IPS-20b (cell line): ENCODE measurements around the gene ALPK3.

Source experiments
- H3K27ac ChIP-seq: one replicate; pipeline ENCODE4 v1.5.1; 2013; ENCODE audit warnings: low read length
- H3K27me3 ChIP-seq: 2 replicates; pipeline ENCODE4 v1.6.1; 2013; ENCODE audit warnings: mild to moderate bottlenecking, low read length, inconsistent platforms; ENCODE audit not compliant: insufficient read depth
- H3K36me3 ChIP-seq: 2 replicates; pipeline ENCODE4 v1.6.1; 2013; ENCODE audit warnings: low read depth, mild to moderate bottlenecking, inconsistent platforms, low read length, moderate library complexity; ENCODE audit not compliant: insufficient read depth
- H3K4me1 ChIP-seq: 2 replicates; pipeline ENCODE4 v1.6.1; 2013; ENCODE audit warnings: mild to moderate bottlenecking, control low read depth, inconsistent platforms, low read length, moderate library complexity; ENCODE audit not compliant: insufficient read depth
- H3K4me3 ChIP-seq: 2 replicates; pipeline ENCODE4 v1.5.1; 2013; ENCODE audit warnings: mild to moderate bottlenecking, low read length, inconsistent platforms
- H3K9ac ChIP-seq: 2 replicates; pipeline ENCODE4 v1.6.1; 2013; ENCODE audit warnings: low read depth, mild to moderate bottlenecking, inconsistent platforms, low read length, moderate library complexity
- H3K9me3 ChIP-seq: 2 replicates; pipeline ENCODE4 v1.6.1; 2013; ENCODE audit warnings: mild to moderate bottlenecking, low read depth, low read length, inconsistent platforms; ENCODE audit not compliant: insufficient read depth

The ALPK3 gene

DNA sequence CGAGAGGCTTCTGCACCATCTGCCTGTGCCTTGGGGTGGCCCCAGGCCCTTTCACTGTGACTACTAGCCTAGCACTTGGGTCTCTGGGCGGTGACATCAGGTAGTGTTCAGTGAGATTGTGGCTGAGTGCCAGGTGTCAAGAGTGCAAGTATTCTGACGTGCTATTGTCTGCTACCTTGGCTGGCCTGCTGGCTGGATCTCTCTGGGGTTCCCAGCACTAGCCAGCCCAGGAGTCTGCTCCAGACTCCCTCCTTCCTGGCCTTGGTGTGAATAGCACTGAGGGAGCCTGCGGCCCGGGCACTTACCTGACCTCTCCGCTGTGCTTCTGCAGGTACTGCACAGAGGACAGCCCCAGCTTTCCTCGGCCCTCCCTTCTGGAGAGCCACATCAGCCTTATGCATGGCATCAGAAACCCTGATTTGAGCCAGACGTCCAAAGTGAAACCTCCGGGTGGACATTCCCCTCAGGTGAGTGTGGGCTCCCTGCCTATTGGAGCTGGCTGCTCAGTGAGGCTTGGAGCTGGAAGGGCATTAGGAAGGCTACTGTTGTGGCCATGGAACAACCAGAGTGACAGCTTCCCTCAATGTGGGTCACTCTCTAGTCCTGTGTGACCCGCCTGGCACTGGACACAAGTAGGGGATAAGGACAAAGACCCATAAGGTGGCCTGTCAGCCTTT, 17.5 kb upstream of the ALPK3 start:
- H3K36me3 ChIP-seq: peaks cover 55% of the 10 kb centered on the region
- H3K9ac ChIP-seq: no peak overlapping the region
- no peaks in the 10 kb centered on the region for H3K9me3 ChIP-seq
- H3K27ac ChIP-seq: no peak overlapping the region
- H3K27me3 ChIP-seq: no peaks in the 10 kb centered on the region
- no peaks in the 10 kb centered on the region for H3K4me1 ChIP-seq
- no peak overlapping the region for H3K4me3 ChIP-seq

GRCh38 chr15:84800365-84800806, 16.8 kb upstream of the ALPK3 start:
- no peaks in the 10 kb centered on the region for H3K9me3 ChIP-seq
- H3K36me3 ChIP-seq: peaks cover 54% of the 10 kb centered on the region
- no peak overlapping the region for H3K9ac ChIP-seq
- H3K27ac ChIP-seq: no peak overlapping the region
- no peak overlapping the region for H3K4me3 ChIP-seq
- H3K27me3 ChIP-seq: no peaks in the 10 kb centered on the region
- no peaks in the 10 kb centered on the region for H3K4me1 ChIP-seq

DNA sequence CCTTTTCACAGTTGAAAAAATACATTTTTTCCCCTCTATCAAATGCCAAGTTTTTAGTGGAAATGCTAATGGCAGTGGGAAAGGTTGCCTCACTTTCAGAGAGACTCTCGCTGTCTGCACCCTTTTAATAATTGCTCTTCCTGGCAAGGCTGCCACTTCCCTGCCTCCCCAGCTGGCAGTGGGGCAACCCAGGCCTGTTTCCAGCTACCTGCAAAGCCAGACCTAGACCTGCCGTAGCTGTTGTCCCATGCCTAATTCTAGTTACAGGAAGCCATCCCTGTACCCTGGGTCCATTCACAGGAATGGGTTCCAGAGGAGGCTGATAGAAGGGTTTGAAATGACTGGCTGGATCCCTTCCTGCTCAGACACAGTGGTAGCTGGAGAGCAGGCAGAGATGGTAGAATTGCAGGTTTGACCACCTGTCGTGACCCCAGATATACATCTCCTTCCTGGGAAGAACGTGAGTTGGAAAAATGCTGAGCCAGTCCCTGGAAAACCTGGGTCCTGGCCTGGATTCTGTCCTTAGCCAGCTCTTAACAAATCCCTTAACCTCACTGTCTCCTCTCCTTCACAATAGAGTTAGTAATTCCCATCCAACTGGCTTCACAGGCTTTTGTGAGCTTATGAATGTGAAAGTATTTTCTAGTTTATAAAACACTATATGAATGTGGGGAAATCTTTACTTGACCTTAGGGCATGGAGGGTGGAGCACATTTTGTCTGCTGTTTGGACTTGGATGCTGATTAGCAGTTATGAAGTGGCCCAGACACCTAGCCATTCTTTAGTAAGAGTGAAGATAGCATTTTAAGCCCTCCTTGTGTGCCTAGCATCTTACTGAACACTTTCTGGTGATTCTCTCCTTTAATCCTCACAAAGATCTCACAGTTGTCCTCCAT, 12.9 kb upstream of the ALPK3 start:
- no peak overlapping the region for H3K27ac ChIP-seq
- H3K27me3 ChIP-seq: no peaks in the 10 kb centered on the region
- H3K9me3 ChIP-seq: no peaks in the 10 kb centered on the region
- no peaks in the 10 kb centered on the region for H3K4me1 ChIP-seq
- peaks cover 30% of the 10 kb centered on the region for H3K36me3 ChIP-seq
- H3K4me3 ChIP-seq: no peak overlapping the region
- no peak overlapping the region for H3K9ac ChIP-seq

DNA sequence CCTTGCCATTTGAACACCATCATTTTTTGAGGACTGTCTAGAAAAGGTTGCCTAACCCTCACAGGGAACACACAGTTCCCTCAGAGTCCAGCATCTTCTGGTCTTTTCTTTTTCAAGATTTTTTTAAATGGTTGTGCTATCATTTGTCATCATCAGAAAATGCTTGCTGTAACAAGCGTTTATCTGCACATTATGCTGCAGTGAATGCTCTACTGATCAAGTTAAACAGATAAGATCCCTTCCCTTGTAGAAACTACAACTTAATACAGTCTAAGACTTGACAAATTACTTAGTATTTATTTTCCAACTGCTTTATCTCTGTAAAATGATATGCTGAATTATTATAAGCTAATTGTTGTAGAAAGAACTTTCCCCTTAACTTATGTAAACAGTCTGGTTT, 11.9 kb upstream of the ALPK3 start:
- Histone ChIP-seq H3K4me3 (no peak overlapping the region), H3K27me3 (no peaks in the 10 kb centered on the region), H3K4me1 (no peaks in the 10 kb centered on the region), H3K27ac (no peak overlapping the region), H3K9me3 (no peaks in the 10 kb centered on the region), H3K36me3 (peaks cover 20% of the 10 kb centered on the region), H3K9ac (no peak overlapping the region)

DNA sequence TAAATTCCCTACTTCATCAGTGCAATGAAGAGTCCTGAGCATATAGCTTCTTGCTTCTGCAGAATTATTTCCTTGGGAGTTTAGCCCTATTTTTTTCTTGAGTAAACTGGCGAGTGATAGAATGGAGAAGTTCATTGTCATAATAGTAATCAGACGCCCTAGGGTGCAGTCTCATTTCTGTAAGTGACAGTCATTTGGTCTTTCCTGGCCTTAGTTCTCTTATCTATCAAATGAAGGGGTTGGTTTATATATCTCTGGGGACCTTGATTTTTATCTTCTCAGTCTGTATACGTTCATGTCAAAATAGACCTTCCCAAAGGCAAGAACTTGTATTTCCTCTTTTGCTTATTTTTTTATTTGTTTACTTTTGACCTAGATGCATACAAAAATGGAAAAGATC, 9.9 kb upstream of the ALPK3 start:
- no peak overlapping the region for H3K9ac ChIP-seq
- no peak overlapping the region for H3K4me3 ChIP-seq
- no peaks in the 10 kb centered on the region for H3K9me3 ChIP-seq
- H3K4me1 ChIP-seq: no peaks in the 10 kb centered on the region
- no peak overlapping the region for H3K27ac ChIP-seq
- H3K27me3 ChIP-seq: no peaks in the 10 kb centered on the region
- peaks cover 5% of the 10 kb centered on the region; the same call in 1 of the 2 replicates for H3K36me3 ChIP-seq

DNA sequence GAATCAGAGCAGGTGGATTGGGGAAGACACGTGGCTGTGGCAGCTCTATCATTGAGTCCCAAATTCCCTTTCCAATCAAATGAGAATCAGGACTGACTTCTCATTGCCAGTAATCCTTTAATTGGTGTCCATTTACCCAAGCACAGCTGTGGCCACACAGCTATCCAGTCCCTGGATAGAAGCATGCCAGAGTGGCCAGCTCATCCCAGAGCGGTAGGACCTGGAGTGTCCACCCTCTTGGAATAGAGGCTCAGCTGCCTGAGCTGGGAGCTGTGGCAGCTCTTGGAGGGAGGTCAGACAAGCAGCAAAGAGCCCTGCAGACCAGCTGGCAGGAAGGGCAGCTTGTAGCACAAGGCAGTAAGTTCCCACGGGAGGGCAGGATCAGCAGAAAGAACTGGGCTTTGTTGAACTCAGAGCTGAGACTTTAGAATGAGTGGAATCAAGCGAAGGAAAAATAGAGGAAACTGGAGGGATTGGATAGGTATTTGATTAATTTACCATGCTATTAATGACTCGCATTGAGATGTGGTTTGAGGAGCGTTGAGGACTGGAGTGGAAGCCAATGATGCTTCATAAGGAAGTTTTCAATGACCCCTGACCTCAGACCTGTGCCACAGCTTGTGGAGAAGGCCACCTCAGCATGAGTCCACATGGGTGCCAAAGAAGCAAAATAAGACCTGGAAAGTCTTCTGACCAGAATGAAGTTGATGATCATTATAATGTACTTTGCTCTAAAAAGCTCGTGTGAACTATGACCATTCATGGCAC, 6.9 kb upstream of the ALPK3 start:
- Histone ChIP-seq H3K4me1 (no peaks in the 10 kb centered on the region), H3K4me3 (no peak overlapping the region), H3K36me3 (no peaks in the 10 kb centered on the region), H3K27me3 (no peaks in the 10 kb centered on the region), H3K9me3 (no peaks in the 10 kb centered on the region), H3K9ac (no peak overlapping the region), H3K27ac (no peak overlapping the region)

DNA sequence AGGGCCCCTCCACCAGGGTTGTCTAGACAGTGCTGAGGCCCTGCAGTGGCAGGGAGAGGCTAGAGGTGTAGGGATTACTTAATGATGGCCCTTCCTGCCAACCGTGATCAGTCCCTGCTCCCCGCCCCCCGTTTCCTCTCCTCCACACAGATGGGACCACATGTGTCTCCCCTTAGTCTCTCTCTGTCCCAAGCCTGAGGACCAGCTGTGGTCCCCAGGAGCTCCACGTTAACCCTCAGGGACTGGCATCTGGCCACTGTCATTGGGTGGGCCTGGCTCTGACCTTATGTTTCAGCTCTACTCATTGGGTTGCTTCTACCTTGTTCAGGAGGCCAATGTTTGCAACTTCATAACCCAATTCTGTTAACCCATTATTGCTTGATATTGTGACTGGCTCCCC, 6.0 kb upstream of the ALPK3 start:
- Histone ChIP-seq H3K4me3 (no peak overlapping the region), H3K36me3 (no peaks in the 10 kb centered on the region), H3K9me3 (no peaks in the 10 kb centered on the region), H3K9ac (no peak overlapping the region), H3K4me1 (no peaks in the 10 kb centered on the region), H3K27me3 (peaks cover 8% of the 10 kb centered on the region; the same call in 1 of the 2 replicates), H3K27ac (no peak overlapping the region)

- H3K4me3 ChIP-seq: no peak overlapping the region
- H3K9ac ChIP-seq: no peak overlapping the region
- H3K27me3 ChIP-seq: peaks cover 12% of the 10 kb centered on the region; the same call in 1 of the 2 replicates
- H3K27ac ChIP-seq: no peak overlapping the region
- no peaks in the 10 kb centered on the region for H3K4me1 ChIP-seq
- H3K36me3 ChIP-seq: no peaks in the 10 kb centered on the region
- no peaks in the 10 kb centered on the region for H3K9me3 ChIP-seq
These were observed 5.3 kb upstream of the ALPK3 start for GRCh38 chr15:84811828-84812227.

DNA sequence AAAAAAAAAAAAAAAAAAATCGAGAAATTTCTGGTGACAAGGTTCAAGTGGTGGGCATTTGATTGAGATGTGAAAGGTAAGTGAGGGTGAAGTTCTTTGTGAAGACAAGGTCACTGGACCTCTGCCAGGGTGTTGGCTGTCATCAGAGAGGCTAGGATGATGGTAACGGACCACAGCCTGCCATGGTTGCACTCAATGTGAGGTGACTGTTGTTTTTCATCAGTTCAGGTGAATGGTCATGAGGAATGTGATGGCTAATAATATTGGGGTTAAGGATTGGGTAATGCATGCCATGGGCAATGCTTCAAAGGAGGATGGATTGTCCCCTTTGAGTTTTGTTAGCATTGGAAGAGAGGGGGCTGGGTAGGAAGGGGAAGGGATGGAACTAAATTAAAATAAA, 4.3 kb upstream of the ALPK3 start:
- Histone ChIP-seq H3K9ac (no peak overlapping the region), H3K27me3 (peaks cover 14% of the 10 kb centered on the region; the same call in 1 of the 2 replicates), H3K9me3 (no peaks in the 10 kb centered on the region), H3K27ac (no peak overlapping the region), H3K4me3 (no peak overlapping the region), H3K4me1 (peaks cover under 1% of the 10 kb centered on the region; the same call in 1 of the 2 replicates), H3K36me3 (no peaks in the 10 kb centered on the region)

DNA sequence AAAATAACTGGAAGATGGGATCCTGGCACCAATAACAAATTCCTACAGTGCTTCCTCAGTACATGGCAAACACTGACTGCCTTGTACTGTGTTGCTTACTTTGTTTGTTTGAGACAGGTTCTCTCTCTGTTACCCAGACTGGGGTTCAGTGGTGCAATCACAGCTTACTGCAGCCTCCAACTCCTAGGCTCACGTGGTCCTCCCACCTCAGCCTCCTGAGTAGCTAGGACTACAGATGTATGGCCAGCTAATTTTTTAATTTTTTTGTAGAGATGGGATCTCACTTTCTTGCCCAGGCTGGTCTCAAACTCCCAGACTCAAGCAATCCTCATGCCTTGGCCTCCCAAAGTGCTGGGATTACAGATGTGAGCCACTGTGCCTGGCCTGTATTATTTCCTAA, 3.7 kb upstream of the ALPK3 start:
- Histone ChIP-seq H3K27me3 (peaks cover 14% of the 10 kb centered on the region; the same call in 1 of the 2 replicates), H3K9ac (no peak overlapping the region), H3K36me3 (no peaks in the 10 kb centered on the region), H3K27ac (no peak overlapping the region), H3K4me1 (peaks cover 6% of the 10 kb centered on the region; the same call in 1 of the 2 replicates), H3K9me3 (no peaks in the 10 kb centered on the region), H3K4me3 (no peak overlapping the region)

DNA sequence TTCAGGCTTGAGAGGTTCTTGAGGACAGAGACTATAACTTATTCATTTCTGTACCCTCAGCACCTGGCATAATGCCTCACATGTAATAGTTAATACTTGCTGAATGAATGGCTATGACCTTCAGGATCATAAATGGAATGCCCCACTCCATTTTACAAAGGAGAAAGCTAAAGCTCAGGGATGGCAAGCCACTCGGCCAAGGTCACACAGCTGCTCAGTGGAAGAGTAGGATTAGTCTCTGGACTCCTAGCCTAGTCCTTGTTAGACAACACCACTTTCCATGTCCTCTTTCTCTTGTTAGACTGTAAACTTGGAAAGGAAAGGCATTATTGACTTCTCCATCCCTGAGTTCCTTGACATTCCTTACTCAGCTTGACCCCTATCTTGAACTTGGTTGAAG, 3.2 kb upstream of the ALPK3 start:
- Histone ChIP-seq H3K4me3 (no peak overlapping the region), H3K27ac (no peak overlapping the region), H3K9me3 (no peaks in the 10 kb centered on the region), H3K36me3 (no peaks in the 10 kb centered on the region), H3K9ac (no peak overlapping the region), H3K4me1 (peaks cover 11% of the 10 kb centered on the region), H3K27me3 (peaks cover 14% of the 10 kb centered on the region; the same call in 1 of the 2 replicates)
